SK-N-MC (cell line): ENCODE results near the gene TMEM259.

Experiments
- EZH2 ChIP-seq: fragments of 200-600 bp; sonication (generic); IDR thresholded peaks from one replicate; pipeline ENCODE4 v1.6.1; 2017; ENCODE audit warnings: antibody characterized with exemption
- FOXP2 ChIP-seq: optimal IDR thresholded peaks from 2 replicates; pipeline ENCODE3; 2011; ENCODE audit warnings: mild to moderate bottlenecking, moderate library complexity; ENCODE audit not compliant: insufficient read depth; ENCODE audit errors: extremely low read length, control extremely low read depth
- POLR2AphosphoS5 ChIP-seq: IDR thresholded peaks from 2 replicates; pipeline ENCODE4 v1.6.1; 2012; ENCODE audit warnings: mild to moderate bottlenecking, low read depth, low read length, borderline replicate concordance

DNA sequence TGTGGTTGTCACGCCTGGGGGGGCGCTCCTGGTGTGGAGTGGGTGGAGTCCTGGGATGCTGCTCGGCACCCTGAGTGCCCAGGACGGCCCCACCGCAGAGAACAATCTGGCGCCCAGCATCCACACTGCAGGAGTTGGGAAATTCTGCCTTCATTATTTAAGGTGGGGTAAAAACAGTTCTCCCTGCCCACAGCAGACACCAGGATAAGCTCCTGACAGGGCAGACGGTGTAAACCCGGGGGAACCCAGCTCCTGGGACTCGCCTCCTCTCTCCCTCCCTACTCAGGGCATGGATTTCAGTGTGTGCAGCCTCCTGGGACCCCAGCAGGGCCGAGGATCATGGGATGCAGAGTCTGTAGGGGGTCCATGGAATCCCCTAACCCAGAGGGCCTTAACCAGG, 44.4 kb downstream of the TMEM259 start:
- TF ChIP-seq EZH2 (no peak), POLR2AphosphoS5 (no peak), FOXP2 (no peak)
